8988T (cell line): ENCODE results near the gene RAB15.

Experiments used
- DNase-seq: peaks from one replicate; pipeline ENCODE4 v3.0.0; 2011

The RAB15 gene

GRCh38 chr14:64971943-64972791 is at the start of gene RAB15:
TSS of gene RAB15 (minus strand) at chr14:64972336. CDS start at chr14:64972076, 260 bp downstream.
- DNase-seq: peak; percentile 62

GRCh38 chr14:65019944-65020566 is 47.9 kb upstream of the RAB15 start:
- DNase-seq: peak; percentile 37

GRCh38 chr14:65016471-65016870 is 44.3 kb upstream of the RAB15 start:
- no peak for DNase-seq

DNA sequence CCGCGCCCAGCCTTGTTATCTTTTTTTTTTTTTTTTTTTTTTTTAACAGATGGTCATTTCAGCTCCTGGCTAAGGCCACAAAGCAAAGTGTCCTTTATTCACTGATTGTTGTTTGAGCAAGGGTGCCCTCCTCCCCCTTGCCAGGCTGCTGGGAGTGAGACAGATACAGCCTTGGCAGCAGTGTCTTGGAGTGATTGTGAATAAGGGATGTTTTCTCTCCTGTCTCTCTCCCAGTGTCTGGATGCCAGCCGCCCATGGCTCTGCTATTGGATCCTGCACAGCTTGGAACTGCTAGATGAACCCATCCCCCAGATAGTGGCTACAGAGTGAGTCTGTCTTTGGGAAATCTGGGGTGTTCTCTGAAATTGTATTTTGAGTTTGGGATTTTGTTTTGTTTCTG is 43.3 kb upstream of the RAB15 start:
- no peak for DNase-seq

DNA sequence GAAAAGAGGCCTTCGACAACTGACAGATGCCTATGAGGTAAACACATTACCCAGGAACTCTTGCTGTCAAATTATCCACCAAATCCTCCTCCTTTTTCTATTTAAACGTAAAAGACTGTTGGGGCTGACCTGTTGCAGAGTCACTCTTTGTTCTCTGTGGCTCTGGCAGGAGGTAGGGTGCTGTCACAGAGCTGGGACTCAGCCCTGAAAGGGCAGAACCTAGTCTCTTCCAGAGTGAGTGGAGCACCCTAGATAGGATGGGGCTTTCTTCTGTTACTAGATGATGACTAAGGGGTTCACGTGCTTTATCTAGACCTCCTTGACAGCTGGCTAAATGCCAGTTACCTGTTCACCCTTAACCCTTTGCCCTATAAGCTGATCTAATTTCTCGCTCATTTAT is 40.2 kb upstream of the RAB15 start:
- DNase-seq: no peak

- DNase-seq: no peak
These were observed 39.4 kb upstream of the RAB15 start for GRCh38 chr14:65011538-65011937.

- no peak for DNase-seq
These were observed 38.2 kb upstream of the RAB15 start for GRCh38 chr14:65010211-65010931.

DNA sequence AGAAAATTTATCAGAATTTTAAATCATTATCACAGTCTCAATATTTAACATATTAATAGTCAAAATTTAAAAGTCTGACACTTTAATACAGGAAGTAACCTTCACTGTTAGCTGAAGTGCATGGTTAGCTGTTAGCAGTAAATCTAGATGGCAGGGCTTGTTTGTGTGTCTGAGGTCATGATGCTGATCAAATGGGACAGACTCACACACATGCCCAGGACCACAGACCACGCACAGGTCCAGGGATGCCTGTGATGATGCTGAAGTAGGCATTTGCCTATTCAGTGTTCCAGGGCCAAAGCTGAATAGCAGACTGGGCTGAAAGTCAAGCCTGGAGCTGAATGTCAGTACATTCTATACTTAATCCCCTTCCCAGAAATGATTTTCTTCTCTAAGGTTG is 35.1 kb upstream of the RAB15 start:
- DNase-seq: no peak

DNA sequence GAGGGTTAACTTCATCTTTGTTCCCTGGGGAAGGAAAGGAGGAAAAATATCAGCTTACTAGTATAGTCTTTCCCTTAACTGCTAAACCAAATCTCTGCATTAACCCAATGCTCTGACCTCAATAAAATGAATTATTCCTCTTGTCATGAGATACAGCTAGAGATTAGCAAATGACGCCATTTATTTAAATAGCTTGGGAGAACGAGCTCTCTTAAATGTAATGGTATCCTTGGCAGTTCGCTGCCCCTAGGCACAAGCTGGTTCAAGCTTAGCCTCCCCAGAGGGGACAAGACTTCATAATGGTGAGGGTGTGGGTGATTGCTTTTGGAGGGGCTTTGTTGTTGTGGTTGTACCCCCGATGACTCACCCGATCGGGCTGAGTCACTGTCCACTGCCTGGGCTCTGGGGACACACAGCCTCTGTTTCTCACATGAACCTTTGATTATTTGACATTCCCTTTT is 34.2 kb upstream of the RAB15 start:
- DNase-seq: no peak

DNA sequence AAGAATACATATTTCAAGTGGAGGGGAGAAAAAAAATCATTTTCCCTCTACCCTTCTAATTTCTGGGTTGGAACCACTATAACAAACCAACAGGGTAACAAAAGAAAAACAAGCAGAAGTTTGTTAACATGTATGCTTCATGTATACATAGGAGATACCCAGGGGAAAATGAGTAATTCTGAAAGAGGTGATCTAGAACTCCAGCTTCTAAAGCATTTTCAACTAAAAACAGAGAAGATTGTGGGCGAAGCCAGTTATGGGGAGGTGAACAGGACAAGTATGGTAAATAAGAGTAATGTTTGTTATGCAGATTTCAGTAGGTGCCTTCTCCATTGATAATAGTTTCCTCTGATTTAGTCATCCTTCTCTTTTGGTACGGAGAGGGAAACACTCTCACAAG is 31.3 kb upstream of the RAB15 start:
- DNase-seq: no peak

GRCh38 chr14:65002586-65003210 is 30.6 kb upstream of the RAB15 start:
- DNase-seq: no peak

GRCh38 chr14:65001723-65002122 is 29.6 kb upstream of the RAB15 start:
- no peak for DNase-seq

DNA sequence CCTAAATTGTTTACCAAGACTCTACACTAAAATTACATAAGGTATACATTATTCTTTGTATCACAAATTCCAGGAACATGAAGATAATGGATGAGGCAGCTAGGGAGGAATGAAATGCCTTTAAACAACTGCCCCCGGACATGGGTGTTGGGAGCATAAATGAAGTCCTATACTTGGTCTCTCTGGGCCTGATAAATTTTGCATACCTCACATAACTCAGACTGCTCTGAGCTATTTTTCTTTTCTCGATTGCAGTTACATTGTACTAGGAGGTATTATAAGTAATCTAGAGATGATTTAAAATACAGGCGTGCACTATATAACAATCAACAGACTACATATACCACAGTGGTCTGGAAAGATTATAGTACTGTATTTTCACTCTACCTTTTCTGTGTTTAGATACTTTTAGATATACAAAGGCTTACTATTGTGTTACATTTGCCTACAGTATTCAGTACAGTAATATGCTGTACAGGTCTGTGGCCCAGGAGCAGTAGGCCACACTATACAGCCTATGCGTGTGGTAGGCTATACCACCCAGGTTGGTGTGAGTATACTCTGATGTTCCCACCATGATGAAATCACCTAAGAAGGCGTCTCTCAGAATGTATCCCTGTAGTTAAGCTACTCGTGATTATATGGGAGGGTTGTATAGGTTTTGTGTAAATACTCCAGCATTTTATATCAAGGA is 28.9 kb upstream of the RAB15 start:
- no peak for DNase-seq

DNA sequence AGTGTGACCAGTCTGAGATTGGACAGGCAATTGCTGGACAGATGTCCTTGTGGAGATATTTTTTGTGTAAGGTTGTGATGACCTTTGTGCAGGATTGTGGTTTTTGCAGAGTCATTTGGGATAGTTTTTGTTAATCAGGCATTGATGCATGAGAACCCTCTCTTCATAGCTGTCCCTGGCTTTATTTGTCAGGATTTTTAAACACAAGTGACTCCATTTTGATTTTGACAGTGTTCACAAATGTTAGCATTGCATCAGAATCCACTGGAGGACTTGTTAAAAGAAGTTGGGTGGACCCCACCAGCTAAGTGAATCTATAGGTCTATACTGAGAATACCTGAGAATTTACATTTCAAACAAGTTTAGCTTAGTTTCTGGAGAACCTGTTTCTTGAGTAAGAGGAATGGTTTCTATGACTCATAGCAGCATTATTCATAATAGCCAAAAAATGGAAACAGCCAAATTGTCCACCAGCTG is 26.4 kb upstream of the RAB15 start:
- no peak for DNase-seq

DNA sequence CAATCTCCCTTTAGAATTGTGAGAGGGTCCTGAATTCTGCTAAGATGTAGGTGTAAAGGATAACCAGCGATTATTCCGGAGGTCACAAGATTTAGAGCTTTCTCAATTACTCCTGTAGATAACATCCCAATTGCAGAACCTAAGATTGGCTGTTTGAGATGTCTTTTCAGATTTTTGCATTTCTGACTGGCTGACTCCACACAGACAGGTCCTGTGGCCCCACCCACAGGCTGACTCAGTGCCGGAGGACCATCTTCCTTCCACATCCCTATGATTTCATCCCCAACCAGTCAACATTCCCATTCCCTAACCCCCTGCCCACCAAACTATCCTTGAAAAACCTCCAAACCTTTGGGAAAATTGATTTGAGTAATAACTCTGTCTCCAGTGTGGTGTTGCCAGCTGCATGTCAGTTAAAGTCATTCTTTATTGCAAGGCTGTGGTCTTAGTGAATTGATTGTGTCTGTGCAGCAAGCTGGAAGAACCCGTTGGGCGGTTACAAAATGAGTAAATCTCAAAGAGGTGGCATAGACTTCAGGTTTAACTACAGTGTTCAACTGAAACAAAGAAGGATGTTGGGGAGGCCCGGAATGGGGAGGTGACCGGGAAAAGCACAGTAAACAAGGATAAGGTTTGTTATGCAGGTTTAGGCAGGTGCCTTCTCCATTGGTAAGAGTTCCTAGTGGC is 25.1 kb upstream of the RAB15 start:
- no peak for DNase-seq

GRCh38 chr14:64995291-64995690 is 23.2 kb upstream of the RAB15 start:
- no peak for DNase-seq

DNA sequence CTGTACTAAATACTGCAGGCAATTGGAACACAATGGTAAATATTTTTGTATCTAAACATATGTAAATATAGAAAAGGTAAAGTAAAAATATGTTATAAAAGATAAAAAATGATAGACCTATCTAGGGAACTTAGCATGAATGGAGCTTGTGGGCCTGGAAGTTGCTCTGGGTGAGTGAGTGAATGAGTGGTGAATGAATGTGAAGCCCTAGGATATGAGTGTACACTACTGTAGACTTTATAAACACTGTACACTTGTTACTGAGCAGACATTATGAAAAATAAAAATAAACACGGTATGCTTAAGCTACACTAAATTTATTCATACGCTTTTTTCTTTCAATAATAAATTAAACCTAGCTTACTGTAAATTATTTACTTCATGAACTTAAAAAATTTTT is 22.4 kb upstream of the RAB15 start:
- DNase-seq: no peak

DNA sequence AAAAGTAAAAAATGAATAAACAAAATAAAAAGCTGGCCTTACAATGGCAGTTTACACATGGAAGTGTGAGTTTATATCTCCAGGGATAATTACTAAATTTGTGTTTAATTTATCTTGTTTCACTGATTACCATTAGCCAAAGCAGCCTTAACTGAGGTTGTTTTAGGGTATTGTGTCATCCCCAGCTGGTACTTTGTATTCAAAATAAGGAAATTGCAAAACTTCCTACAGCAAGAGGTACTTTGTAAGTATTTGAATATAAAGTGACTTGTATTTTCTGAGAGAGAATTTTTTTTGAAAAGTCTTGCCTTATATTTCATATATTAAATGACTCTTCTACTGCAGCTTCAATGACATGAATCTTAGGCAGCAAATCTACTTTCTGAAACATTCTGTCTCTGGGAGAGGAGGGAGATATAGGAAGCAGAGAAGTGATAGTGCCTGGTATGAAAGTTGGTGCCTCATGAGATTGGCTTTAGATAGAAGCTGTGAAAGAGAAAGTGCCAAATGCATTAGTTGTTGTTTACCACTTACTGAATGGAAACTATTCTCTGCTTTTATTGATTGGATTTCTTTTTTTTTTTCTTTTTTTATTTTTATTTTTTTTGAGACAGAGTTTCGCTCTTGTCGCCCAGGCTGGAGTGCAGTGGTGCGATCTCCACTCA is 21.3 kb upstream of the RAB15 start:
- no peak for DNase-seq

- DNase-seq: no peak
These were observed 20.3 kb upstream of the RAB15 start for GRCh38 chr14:64992328-64992885.

GRCh38 chr14:64990939-64991338 is 18.8 kb upstream of the RAB15 start:
- no peak for DNase-seq

- no peak for DNase-seq
These were observed 18.2 kb upstream of the RAB15 start for GRCh38 chr14:64990296-64990695.
